Glomerular endothelial cell (primary cell): ENCODE measurements around the gene SHISA9. TPM values are rescaled to one million over a fixed set of nuclear protein-coding genes. Genes with fewer than 3 reads are reported as not detected.

Experiments
- DNase-seq: peaks from one replicate; pipeline ENCODE4 v3.0.0-alpha.2; 2011; ENCODE audit warnings: low read depth, low spot score; ENCODE audit errors: extremely low read depth
- total RNA-seq: library from RNA; depleted of rRNA; stranded (reverse); fragments of >200 nt; gene quantifications from 2 replicates; pipeline ENCODE4 v1.2.3, GENCODE V29; 2015

The SHISA9 gene
- total RNA-seq, 1 donor from 2014 or later, result 0.47 TPM

- DNase-seq, result no peak
Observed at GRCh38 chr16:13012601-13013000, 111.2 kb downstream of the SHISA9 start.

GRCh38 chr16:13013043-13013442 lies 111.6 kb downstream of the SHISA9 start:
- DNase-seq, result no peak

GRCh38 chr16:13014476-13014875 lies 113.1 kb downstream of the SHISA9 start:
- no peak for DNase-seq

- no peak for DNase-seq
Observed at GRCh38 chr16:13018026-13018425, 116.6 kb downstream of the SHISA9 start.

GRCh38 chr16:13021996-13022395 lies 120.6 kb downstream of the SHISA9 start:
- DNase-seq, result no peak

- no peak for DNase-seq
Observed at GRCh38 chr16:13029786-13030185, 128.4 kb downstream of the SHISA9 start.

GRCh38 chr16:13030769-13031168 lies 129.4 kb downstream of the SHISA9 start:
- no peak for DNase-seq

GRCh38 chr16:13032911-13033310 lies 131.5 kb downstream of the SHISA9 start:
- no peak for DNase-seq

- DNase-seq, result no peak
Observed at GRCh38 chr16:13036600-13036999, 135.2 kb downstream of the SHISA9 start.

GRCh38 chr16:13038591-13038990 lies 137.2 kb downstream of the SHISA9 start:
- DNase-seq, result no peak

- no peak for DNase-seq
Observed at GRCh38 chr16:13039526-13039925, 138.1 kb downstream of the SHISA9 start.

GRCh38 chr16:13041180-13041579 lies 139.8 kb downstream of the SHISA9 start:
- DNase-seq, result no peak

- no peak for DNase-seq
Observed at GRCh38 chr16:13041646-13042290, 140.4 kb downstream of the SHISA9 start.

GRCh38 chr16:13042291-13042685 lies 140.9 kb downstream of the SHISA9 start:
- DNase-seq, result no peak

GRCh38 chr16:13046061-13046821 lies 144.8 kb downstream of the SHISA9 start:
- no peak for DNase-seq

- no peak for DNase-seq
Observed at GRCh38 chr16:13047276-13047675, 145.9 kb downstream of the SHISA9 start.

- DNase-seq, result no peak
Observed at GRCh38 chr16:13049688-13050087, 148.3 kb downstream of the SHISA9 start.

GRCh38 chr16:13052431-13052830 lies 151.0 kb downstream of the SHISA9 start:
- DNase-seq, result no peak

- DNase-seq, result no peak
Observed at GRCh38 chr16:13055480-13055879, 154.1 kb downstream of the SHISA9 start.

GRCh38 chr16:13056607-13057006 lies 155.2 kb downstream of the SHISA9 start:
- no peak for DNase-seq

GRCh38 chr16:13060932-13061331 lies 159.5 kb downstream of the SHISA9 start:
- no peak for DNase-seq

- DNase-seq, result no peak
Observed at GRCh38 chr16:13061691-13062090, 160.3 kb downstream of the SHISA9 start.
